Measurements from ENCODE around the gene PTPRM. TPM values are rescaled to one million over a fixed set of nuclear protein-coding genes. Genes with fewer than 3 reads are reported as not detected.

The PTPRM gene
- total RNA-seq, 1 donor from 2014 or later: 101 TPM

DNA sequence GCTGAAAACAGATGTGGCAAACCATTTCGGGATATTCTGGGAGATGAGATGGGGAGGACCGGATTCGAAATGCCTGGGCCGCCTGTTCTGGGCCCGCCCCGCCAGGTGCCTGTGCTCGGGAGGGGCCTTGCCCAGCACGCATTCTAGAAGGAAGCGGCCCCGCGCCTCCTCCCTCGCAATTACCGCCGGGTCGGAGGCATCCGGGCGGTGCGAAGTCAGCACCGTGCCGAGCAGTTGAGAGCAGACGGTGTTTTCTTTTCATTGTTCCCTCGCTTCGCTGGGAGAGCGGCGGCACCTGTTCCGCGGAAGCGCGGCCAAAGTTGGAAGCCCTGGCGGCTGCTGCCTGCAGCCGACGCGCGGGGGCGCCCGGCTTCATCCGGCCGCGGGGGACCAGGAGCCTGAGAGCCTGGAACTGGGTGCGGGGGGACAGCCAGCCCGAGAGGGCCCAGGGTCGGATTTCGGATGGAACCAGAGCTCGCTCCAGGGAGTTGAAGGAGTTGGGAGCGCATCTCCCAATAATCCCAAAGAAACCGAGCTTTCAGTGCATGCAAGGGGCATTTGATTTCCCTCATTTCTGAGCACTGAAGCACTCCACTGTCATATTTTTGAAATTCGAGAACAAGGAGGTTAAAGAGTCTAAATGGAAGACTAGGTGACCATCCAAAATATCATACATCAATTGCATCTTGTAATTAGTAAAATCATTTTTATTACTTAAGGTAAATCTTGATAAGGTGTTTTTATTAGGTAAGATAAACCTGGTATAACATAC, 800.3 kb downstream of the PTPRM start:
- intact Hi-C loops (cut with DNase I): no loop called here
- peak; percentile 55 for DNase-seq
- ATAC-seq (ENCODE audit: poor library complexity): peak; percentile 33

DNA sequence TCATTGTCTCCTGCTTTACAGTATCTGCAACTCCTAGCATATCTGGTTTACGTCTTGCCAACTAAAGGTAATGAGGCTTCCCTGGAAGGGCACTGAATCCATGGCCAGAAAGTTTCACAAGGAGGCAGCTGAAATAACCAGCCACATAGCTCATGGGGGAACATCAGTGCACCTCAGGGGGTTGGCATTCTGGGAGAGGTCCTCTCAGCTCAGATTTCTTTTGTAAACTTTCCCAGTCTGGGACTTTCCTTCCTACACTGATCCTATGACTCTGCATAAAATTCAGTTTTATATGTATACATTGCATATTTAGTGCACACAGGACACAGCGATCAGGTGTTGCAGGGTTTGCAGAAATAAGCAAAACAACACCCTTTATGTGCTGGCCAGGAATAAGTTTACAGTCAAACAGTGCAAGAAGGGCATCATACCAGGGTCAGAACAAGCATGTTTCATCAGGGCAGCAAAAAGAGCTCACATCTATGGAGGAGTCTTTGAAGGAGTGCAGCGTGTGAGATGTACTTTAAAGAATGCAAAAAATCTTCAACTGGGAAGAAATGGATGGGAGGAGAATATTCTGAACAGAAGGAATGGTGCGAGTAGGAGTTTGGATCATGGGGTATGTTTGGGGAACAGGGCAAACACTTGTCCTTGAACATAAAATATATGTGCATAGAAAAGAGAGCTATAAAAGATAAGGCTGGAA, 801.5 kb downstream of the PTPRM start:
- DNase-seq (no peak), ATAC-seq (ENCODE audit: poor library complexity) (no peak)
- intact Hi-C loops (cut with DNase I): no loop called here

DNA sequence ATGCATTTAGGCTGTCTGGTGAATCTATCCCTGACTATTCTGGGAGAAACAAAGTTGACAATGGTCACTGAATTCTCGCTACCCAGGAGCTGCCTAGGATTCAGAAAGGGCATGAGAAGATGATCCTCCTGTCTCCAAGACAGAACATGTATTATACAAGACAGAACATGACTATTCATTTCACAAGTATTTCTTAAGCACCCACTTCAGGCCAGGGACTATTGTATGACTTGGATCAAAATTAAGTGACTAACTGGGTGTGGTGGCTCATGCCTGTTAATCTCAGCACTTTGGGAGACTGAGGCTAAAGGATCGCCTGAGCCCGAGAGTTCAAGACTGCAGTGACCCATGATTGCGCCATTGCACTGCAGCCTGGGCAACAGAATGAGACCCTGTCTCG, 806.4 kb downstream of the PTPRM start:
- ATAC-seq (ENCODE audit: poor library complexity): no peak
- intact Hi-C loops (cut with DNase I): no loop called here
- DNase-seq: no peak

DNA sequence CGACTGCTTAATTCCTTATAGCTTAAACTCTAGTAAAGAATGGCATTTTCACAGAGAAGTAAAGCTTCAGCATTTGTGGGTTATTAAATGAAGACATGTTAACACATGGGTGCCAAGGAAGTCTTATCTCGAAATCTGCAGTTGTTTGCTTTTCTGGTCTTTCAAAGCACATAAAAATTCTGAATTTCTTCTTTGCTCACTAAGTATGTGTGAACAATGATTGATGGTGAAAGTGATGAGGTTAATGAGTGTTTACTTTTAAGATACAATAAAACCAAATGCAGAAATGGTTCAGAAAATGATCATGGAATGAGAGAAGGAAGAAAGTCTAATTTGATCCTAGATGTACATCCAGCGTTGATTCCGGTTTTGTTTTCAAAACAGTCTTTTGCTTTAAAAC, 807.6 kb downstream of the PTPRM start:
- ATAC-seq (ENCODE audit: poor library complexity) (no peak), DNase-seq (no peak)
- intact Hi-C loops (cut with DNase I): no loop called here

DNA sequence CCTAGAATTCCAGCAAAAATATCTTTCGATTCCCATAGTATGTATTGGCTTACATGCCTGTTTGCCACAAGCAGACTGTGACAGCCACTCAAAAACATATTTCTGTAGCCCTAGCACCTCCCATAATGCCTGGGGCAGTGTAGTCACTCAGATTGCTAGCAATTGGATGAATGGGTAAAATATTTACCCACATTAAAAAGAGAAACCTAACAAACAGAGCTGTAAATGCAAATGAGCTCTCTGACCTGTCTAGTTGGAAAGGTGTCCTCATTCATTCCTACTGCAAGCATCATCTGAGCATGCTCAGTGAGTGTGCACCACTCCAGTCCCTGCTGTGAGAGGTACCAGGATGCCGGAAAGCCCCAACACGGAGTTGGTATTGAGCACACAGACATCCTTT, 808.1 kb downstream of the PTPRM start:
- no peak for ATAC-seq (ENCODE audit: poor library complexity)

DNA sequence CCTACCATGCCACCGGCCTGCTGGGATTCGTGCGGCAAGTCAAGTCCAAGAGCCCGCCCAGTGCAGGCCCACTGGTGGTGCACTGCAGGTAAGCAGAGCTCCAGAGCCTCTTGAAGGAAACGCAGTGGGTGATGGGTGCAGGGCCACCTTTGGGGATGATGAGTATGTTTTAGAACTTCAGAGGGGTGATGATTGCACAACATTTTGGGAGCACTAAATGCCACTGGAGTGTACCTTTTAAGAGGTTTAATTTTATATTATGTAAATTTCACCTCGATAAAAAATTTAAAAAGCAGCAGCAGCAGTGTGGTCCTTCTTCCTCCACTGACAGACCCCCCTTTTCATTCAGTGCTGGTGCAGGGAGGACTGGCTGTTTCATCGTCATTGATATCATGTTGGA, 809.0 kb downstream of the PTPRM start:
- no peak for ATAC-seq (ENCODE audit: poor library complexity)
- DNase-seq: no peak
- intact Hi-C loops (cut with DNase I): no loop called here

More for the DNA sequence above, 808.1 kb downstream of the PTPRM start:
- intact Hi-C loops (cut with DNase I): no loop called here
- no peak for DNase-seq

DNA sequence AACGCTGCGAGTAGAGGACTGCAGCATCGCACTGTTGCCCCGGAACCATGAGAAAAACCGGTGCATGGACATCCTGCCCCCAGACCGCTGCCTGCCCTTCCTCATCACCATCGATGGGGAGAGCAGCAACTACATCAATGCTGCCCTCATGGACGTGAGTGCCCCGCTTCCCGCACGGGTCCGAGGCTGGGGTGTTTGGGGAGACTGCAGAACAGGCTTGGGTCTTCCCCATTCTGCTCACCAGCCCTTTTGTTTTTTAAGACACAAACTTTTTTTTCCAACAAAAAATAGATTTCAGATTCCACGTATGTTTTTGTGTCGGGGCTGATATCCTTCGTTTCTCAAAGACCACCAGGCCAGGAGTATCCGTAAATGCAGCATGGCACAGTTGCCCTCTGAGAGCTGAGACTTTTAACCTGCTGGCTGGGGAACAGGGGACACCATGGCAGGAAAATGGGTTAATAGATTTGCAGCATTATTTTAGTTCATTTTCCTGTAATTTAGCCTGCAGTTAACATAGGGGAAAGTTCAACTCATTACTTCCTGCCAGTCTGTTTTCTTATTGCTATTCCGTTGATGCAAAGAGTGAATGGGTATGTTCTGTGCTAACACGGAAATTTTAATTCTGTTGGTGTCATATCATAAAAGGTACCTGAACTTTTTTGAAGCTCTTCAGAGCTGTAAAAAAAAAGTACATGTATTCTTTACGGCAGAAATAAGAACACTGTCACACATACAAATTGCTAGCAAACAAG, 812.2 kb downstream of the PTPRM start:
- intact Hi-C loops (cut with DNase I): no loop called here
- ATAC-seq (ENCODE audit: poor library complexity) (no peak), DNase-seq (no peak)

DNA sequence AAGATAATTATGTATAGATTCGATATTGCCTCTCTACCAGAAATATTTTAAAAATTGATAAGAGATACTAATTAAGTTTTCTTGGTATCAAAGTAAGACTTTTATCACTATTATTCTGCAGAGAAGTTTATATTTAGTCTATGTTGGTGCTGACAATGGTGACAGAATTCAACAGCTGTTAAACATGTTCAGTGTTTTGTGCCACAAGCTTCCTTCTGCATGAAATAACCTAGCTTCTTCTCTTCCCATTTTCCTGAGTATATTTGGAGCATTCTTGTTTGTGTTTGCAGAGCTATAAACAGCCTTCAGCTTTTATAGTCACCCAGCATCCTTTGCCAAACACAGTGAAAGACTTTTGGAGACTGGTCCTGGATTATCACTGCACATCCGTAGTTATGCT, 812.9 kb downstream of the PTPRM start:
- intact Hi-C loops (cut with DNase I): no loop called here
- no peak for DNase-seq
- no peak for ATAC-seq (ENCODE audit: poor library complexity)

DNA sequence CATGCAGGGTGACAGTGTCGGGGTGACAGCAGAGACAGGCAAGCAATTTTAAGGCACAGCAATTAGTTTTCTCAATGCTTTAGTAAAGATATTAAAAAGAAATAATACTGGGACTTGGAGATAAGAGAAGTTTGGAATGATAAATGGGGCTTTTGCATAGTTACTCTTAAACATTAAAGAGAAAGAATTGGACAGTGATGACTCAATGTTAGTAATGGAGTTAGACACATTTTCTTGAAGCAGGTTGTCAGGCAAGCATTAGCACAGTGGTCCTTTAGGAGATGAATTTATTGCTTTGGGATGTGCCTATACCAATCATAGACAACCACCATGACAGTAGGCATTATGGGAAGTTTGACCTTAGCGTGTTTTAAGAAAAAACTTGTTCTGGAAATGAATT, 813.8 kb downstream of the PTPRM start:
- intact Hi-C loops (cut with DNase I): no loop called here
- ATAC-seq (ENCODE audit: poor library complexity): no peak
- no peak for DNase-seq

DNA sequence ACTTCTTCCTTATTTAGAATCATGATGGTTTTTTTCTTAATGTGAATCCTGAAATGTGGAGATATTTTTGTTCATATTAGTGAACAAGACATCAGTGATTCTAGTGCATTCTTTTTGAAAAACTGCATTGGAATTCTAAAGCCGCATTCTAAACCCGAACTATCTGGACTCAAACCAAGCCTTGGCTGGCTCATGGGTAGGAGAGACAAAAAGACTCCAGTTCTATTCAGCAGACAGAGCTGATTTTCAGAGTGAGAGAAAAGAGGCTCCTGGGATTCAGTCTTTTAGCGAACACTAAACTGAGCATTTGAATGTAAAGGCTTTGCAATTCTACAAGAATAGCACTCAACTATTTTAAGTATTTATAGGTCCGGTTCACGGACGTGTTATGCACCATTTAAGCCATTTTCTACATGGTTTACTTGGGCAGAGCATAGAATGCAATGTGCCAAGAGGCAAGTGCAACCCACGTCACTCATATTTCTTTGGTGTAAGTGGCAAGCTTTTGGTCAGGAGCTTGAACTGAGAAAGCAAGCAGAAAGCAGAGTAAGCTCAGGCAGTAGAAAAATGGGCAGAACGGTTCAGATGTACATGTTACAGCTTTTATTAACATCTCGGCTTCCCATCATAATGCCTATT, 814.8 kb downstream of the PTPRM start:
- ATAC-seq (ENCODE audit: poor library complexity): no peak
- DNase-seq: no peak
- intact Hi-C loops (cut with DNase I): no loop called here

DNA sequence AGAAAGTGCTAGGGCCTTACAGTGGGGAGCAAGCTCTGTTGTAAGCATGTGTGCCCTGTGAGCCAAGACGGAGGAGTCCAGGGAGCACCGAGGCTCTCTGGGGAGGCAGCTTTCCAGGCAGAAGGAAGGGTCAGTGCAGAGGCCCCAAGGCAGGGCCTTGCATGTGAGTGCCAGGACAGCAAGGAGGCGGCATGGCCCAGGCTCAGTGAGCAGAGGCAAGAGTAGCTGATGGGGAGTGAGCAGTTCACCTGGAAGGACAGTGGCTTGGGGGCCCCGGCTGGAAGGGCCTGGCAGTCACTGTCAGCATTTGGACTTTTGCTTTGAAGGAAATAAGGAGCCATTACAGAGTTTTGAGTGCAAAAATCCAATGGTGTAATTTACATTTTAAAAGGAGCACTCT, 818.3 kb downstream of the PTPRM start:
- intact Hi-C loops (cut with DNase I): no loop called here
- ATAC-seq (ENCODE audit: poor library complexity): no peak
- no peak for DNase-seq

DNA sequence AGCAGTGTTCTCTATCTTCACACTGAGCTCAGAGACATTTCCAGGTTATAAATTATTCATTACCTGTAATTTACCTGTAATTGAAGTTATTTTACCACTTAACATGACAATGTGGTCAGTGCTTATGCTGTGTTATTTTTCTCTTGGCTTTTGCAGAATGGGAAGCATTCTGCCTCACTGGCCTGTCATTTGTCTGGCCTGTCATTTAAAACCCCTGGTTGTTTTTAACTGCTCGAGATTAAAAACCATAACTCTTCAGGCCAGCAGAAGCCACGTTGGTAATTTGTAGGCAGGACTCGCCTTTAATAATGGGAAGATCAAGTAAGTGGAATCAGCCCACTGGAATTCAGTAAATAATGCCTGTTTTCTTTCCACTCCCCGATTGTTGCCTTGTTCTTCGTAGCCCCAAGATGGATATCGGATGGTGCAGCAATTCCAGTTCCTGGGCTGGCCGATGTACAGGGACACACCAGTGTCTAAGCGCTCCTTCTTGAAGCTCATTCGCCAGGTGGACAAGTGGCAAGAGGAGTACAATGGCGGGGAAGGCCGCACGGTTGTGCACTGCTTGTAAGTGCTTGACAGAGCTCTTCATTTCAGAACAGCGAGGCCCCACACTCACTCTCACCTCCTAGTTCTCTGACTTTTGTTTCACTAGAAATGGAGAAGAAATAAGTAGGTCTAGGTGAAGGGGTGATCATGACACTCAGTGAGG, 819.7 kb downstream of the PTPRM start:
- DNase-seq (no peak), ATAC-seq (ENCODE audit: poor library complexity) (no peak)
- intact Hi-C loops (cut with DNase I): no loop called here

DNA sequence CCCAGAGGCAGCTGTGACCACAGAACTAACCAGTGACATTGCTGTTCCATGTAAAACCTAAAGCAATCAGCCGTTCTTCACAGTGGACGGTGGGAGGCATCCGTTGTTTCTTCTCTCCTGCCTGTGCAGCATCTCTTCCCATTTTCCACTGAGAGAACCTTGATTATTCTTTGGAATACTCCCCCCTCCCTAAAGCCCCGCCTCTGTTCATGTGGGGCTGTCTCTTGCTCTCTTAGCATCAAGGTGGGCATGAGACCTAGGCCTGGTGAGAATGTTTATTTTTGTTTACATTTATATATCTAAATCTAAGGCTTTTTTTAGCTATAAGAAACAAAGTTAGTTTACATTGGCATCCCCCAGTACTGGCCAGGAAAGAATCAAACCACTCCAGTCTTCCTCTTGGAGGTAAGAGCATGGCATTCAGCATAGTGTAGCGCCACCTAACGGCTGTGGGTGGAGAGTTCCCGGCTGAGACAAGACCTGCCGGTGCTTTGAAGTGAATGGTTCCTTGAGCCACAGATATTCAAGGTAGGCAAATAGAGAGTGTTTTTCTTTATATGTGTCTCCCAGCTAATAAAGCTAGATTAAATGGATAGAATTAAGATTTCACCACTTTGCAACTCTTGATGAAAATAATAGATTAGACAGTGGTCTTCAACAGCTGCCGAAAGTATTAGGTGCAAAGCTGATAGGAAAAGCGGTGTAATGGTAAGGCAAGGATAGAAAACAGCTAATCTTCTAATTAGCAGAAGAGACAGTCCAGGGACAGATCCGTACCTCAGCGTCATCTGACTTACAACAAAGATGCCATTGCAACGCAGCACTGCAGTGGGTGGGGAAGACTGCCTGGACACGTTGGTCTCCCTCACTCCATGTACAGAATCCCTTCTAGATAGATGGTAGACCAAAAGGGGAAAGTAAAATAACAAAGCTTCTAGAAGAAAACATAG, 822.5 kb downstream of the PTPRM start:
- ATAC-seq (ENCODE audit: poor library complexity) (peak; percentile 93), DNase-seq (peak; percentile 71)
- intact Hi-C loops (cut with DNase I): no loop called here

DNA sequence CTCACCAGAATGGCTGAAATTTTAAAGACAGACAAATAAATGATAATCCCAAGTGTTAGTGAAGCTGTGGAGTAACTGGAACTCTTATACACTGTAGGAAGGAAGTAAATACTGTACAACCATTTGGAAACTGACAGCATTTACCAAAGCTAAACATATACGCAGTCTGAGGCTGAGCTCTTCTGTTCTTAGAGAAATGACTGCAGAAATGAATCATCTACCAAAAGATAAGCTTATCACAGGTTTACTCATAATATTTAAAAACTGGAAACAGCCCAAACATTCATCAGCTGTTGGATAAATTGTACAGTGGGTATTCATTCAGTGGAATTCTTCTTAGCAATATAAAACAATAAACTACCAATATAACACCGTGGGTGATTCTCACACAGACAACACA, 824.0 kb downstream of the PTPRM start:
- intact Hi-C loops (cut with DNase I): no loop called here
- DNase-seq (no peak), ATAC-seq (ENCODE audit: poor library complexity) (no peak)

DNA sequence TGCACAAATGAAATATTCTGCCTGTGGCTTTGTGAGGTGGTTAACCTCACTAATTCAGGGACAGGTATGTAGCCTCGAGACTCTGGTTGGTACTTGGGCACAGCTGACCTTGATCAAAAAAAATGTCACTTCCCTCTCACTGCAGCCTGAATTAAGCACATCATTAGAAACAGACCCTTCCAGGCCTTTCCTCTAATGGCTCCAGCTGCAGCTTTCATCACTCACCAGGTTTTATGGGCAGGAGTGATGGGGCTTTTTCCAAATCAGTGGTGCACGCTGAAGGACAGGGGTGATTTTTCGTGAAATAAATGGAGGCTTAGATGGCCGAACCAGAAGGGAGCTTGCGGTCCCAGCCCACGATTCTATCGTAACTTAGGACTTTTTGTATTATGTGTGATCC, 829.1 kb downstream of the PTPRM start:
- intact Hi-C loops (cut with DNase I): no loop called here
- DNase-seq (no peak), ATAC-seq (ENCODE audit: poor library complexity) (no peak)

DNA sequence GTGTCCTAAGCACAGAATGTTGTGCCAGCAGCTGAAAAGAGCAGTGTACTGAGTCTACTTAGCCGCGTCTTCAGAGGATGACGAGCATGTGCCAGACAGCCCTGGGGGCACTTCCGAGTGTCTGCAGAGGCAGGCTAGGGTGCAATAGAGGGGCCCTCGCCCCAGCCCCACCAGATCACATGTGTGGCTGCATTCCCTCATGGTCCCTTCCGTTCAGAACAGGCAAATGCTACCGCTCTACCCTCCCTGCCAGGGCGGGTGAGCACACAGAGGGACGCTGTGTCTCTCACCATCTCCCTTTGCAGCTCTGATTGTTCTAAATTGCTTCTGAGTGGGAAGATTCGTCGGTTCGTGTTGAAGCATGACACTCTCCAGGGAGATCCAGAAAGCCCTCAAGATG, 829.9 kb downstream of the PTPRM start:
- ATAC-seq (ENCODE audit: poor library complexity) (no peak), DNase-seq (no peak)
- intact Hi-C loops (cut with DNase I): no loop called here

DNA sequence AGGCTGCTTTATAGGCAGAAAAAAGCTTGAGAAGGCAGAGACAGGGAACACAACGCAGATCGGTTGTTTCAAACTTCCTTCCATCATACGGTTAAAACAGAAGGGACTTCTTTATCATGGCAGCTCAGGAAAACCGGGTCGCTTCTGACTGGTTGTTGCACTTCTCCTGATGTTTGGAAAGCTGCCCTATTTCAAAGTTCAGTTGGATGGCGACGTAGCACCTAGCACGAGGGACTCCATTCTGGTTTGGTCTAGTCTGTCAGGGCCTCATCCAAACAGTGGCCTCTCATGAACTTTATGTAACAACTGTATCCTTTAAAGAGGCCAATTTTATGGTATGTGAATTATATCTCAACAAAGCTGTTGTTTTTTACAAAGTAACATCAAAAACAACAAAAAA, 832.0 kb downstream of the PTPRM start:
- DNase-seq (no peak), ATAC-seq (ENCODE audit: poor library complexity) (no peak)
- intact Hi-C loops (cut with DNase I): no loop called here

Data from Right ventricle myocardium superior (tissue), 1 donor.